HCT116 (cell line): Measurements from ENCODE around the gene MEIS1.

ENCODE experiments used
- ATF3 ChIP-seq: IDR thresholded peaks from 2 replicates; pipeline ENCODE4 v1.6.1; 2012
- CBX3 ChIP-seq: IDR thresholded peaks from 2 replicates; pipeline ENCODE4 v1.6.1; 2012; ENCODE audit warnings: low read depth
- CEBPB ChIP-seq: IDR thresholded peaks from 2 replicates; pipeline ENCODE4 v1.6.1; 2012; ENCODE audit warnings: low read depth
- CTCF ChIP-seq, 3 experiments: fragments of 200-600 bp in 1 of 3; sonication (generic) in 1 of 3; IDR thresholded peaks in 2 of 3; conservative IDR thresholded peaks in 1 of 3; 2 replicates each; pipeline ENCODE4 v1.5.1; 2012 to 2017; ENCODE audit warnings: low read depth in 2 of 3, low read length in 2 of 3, antibody characterized with exemption in 1 of 3, borderline replicate concordance in 1 of 3, control low read depth in 1 of 3, mild to moderate bottlenecking in 1 of 3, mixed read lengths in 1 of 3, mixed run types in 1 of 3, moderate library complexity in 1 of 3; ENCODE audit not compliant: insufficient read depth in 1 of 3
- EGR1 ChIP-seq: IDR thresholded peaks from 2 replicates; pipeline ENCODE4 v1.6.1; 2012; ENCODE audit warnings: low read depth
- EZH2phosphoT487 ChIP-seq: fragments of 200-600 bp; IDR thresholded peaks from 2 replicates; pipeline ENCODE4 v1.6.1; 2018; ENCODE audit warnings: antibody characterized with exemption, borderline replicate concordance
- JUND ChIP-seq: IDR thresholded peaks from 2 replicates; pipeline ENCODE4 v1.6.1; 2012
- POLR2A ChIP-seq: IDR thresholded peaks from 2 replicates; pipeline ENCODE4 v1.7.0; 2011; ENCODE audit warnings: borderline replicate concordance; ENCODE audit not compliant: insufficient read depth, insufficient read length; ENCODE audit errors: extremely low read depth
- POLR2AphosphoS5 ChIP-seq: IDR thresholded peaks from 2 replicates; pipeline ENCODE4 v1.6.1; 2011; ENCODE audit warnings: mild to moderate bottlenecking, low read depth, low read length, moderate library complexity
- RAD21 ChIP-seq: IDR thresholded peaks from 2 replicates; pipeline ENCODE4 v1.6.1; 2012; ENCODE audit warnings: low read depth, mild to moderate bottlenecking
- REST ChIP-seq: IDR thresholded peaks from 2 replicates; pipeline ENCODE4 v1.6.1; 2012; ENCODE audit warnings: low read depth
- SIN3A ChIP-seq: IDR thresholded peaks from 2 replicates; pipeline ENCODE4 v1.6.1; 2012; ENCODE audit warnings: low read depth
- TCF7L2 ChIP-seq: IDR thresholded peaks from 2 replicates; pipeline ENCODE4 v1.7.0; 2011; ENCODE audit warnings: borderline replicate concordance, inconsistent platforms; ENCODE audit not compliant: insufficient read depth, insufficient read length; ENCODE audit errors: extremely low read depth
- ZFX ChIP-seq: fragments of 450-650 bp; IDR thresholded peaks from 2 replicates; pipeline ENCODE4 v1.6.1; 2017

GRCh38 chr2:66497431-66498288, 62.7 kb downstream of the MEIS1 start:
- TF ChIP-seq SIN3A = no peak
- no peak for TF ChIP-seq CBX3
- no peak for TF ChIP-seq CEBPB
- no peak for TF ChIP-seq CTCF (IDR thresholded peaks at IDR 0.05 in 2 of 3, conservative IDR thresholded peaks at IDR 0.05 in 1 of 3; ENCODE audit: borderline replicate concordance in 1 of 3, insufficient read depth in 1 of 3, low read depth in 2 of 3, low read length in 2 of 3)
- TF ChIP-seq JUND = no peak
- TF ChIP-seq TCF7L2 = no peak
- TF ChIP-seq POLR2A = no peak
- no peak for TF ChIP-seq EZH2phosphoT487
- TF ChIP-seq EGR1 = no peak
- TF ChIP-seq ATF3 = no peak
- TF ChIP-seq RAD21 = no peak
- TF ChIP-seq ZFX = no peak
- no peak for TF ChIP-seq REST
- no peak for TF ChIP-seq POLR2AphosphoS5
